Activated CD4-positive, alpha-beta T cell treated with anti-CD3 and anti-CD28 coated beads for 24 hours (primary cell): ENCODE results near the gene TKFC.

Experiments used
- DNase-seq, 2 donors: peaks; one replicate each; pipeline ENCODE4 v3.0.0-alpha.2; 2020; ENCODE audit warnings: low read depth in 2 of 2

The TKFC gene

GRCh38 chr11:61315260-61315659 lies 17.8 kb upstream of the TKFC start:
- DNase-seq, result no peak

- no peak for DNase-seq
Measured at GRCh38 chr11:61325649-61326414, 7.2 kb upstream of the TKFC start.

GRCh38 chr11:61327669-61328071 lies 5.4 kb upstream of the TKFC start:
- no peak for DNase-seq

DNA sequence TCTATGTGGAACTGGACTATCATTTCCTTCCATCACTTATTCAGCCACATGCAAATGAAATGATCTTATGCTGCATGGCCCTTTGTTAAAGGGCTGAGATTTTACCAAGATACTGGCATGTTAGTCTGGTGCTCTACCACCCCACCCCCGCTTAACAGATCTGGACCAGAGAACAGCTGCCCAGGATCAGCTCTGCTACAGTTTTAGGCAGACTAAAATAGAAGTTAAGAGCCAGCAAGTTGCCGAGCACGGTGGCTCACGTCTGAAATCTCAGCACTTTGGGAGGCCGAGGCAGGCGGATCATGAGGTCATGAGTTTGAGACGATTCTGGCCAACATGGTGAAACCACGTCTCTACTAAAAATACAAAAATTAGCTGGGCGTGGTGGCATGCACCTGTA lies 4.7 kb upstream of the TKFC start:
- no peak for DNase-seq

DNA sequence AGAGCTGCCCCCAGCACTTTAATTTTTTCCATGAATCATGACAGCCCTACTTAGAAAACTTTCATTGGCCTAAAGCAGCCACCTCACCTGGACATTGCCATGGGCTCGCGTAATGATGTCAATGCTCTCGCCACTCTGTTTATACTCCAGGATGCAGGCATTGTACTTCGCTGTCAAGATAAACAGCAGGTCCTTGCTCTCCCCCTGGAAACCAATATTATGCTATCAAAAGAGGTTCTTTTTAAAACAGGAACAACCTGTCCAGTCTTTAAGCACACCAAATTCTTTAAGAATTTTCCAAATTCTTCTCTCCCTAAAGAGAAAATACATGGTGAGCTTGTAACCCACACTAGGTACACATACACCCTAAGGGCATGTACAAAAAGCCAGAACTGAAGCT lies 3.2 kb upstream of the TKFC start:
- no peak for DNase-seq

GRCh38 chr11:61331651-61332050 lies 1.4 kb upstream of the TKFC start:
- DNase-seq, result no peak

GRCh38 chr11:61332281-61332796 lies 689 bp upstream of the TKFC start:
- no peak for DNase-seq

DNA sequence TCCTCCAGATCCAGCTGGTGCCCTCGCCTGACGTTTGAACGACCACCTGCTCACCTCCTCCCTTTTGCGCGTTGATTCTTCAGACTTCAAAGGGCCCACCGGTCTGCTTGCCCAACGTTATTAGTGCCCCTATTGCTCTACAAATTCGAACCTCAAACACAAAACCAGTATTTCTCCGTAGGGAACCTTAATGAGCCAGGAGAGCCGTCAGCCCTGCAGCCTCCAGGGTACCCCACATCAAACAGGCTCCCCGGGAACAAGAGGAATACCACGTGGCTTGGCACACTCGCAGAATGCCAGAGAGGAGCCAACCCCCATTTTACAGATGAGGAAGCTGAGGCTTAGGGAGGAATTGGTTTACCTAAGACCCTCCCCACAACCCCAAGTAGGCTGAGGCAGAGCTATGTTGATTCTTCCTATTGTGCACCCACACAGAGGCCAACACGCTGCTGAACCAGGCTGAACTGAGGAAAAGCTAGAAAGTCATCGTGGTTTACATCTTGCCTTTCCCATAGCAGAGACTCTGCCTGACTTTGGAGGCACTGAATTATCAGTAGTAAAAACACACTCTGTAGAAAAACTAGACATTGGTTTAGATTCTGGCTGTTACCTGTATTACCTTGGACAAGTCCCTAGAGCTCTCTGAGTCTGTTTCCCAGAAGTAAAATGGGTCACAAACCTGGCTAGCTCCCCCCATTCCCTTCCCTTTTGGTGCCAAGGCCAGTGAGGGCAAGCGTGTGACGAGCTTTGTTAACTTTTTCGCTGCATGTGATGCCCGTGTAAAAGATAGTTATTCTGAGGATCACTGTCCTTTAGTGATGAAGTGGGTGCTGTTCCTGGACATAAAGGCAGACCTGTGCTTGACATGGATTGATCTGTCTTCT lies 764 bp downstream of the TKFC start:
- DNase-seq, result peak in 1 of 2 donors; percentile 9

- no peak for DNase-seq
Measured at GRCh38 chr11:61334434-61335354, 1.7 kb downstream of the TKFC start.

DNA sequence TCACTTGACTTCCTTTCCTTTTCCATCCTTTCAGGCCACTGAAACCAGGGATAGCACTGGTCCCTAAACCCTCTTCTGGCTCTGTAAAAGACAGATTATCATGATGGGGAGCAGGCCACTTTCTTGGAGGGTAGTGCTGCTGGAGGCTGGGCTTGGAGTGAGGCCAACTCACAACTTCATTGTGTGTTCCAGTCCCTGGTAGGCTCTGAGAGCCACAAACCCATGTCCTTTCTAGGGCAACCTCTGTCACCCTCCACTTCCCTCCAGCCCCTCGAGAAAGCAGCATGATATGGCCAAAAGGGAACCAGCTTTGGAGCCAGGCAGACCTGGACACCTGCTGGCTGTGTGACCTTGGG lies 2.3 kb downstream of the TKFC start:
- no peak for DNase-seq

DNA sequence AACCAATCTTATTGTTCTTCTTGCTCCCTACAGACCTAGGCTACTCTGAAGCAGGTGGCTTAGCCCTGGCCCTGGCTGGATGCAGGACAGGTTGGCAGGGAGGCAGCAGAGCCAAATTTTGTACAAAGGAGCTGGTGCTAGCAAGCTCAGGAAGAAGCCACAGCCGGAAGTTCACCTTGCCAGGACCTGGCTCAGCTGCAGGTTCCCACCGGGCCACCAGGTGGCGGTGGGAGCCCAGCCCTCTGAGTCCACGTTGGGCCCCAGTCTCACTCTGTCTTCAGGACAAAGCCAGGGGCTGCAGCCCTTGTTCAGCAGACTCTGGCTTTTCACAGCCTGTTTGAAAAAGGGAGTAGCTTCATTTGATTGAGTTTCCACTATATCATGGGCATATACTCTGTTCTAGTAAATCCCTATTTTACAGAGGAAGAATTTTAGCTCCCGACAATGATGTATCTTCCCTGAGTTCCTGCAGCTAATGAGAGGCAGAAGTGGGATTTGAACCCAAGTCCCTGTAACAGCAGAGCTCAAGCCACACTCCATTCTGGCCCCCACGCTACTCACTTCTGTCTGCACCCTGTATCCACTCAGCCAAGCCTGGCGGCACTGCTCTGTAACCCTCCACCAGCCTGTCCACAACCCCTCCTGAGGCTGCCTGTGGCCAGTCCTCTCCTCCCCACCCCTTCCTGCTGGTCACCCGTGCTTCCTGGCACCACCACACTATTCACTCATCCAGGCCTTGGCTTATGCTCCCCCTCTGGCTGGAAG lies 3.3 kb downstream of the TKFC start:
- peak; percentile 68 to 70 for DNase-seq

DNA sequence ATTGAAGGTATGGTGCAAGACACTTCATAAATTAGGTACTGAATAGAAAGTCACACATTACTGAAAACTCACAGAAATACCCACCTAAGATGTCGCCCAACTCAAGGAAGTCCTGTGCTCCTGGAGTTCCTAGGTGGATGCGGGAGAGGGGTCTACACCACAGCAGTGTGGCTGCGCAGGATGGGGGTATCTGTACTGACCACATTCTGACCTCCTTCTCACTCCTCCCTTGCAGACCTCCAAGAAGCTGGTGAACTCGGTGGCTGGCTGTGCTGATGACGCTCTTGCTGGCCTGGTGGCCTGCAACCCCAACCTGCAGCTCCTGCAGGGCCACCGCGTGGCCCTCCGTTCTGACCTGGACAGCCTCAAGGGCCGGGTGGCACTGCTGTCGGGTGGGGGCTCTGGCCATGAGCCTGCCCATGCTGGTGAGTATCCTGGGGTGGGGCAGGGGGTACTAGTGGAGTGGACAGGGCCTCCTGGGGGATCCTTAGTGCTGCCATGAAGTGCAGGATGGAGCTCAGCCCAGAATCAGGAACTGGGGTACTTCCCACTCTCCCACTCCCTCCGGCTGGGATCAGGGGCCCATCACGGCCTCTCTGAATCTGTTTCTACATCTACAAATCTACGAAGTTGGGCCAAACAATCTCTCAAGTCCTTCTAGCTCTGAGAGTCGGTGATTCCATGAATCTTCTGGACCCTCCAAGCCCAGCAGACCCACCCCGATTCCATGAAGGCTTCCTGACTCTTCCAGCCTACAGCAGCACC lies 4.9 kb downstream of the TKFC start:
- DNase-seq, result no peak

DNA sequence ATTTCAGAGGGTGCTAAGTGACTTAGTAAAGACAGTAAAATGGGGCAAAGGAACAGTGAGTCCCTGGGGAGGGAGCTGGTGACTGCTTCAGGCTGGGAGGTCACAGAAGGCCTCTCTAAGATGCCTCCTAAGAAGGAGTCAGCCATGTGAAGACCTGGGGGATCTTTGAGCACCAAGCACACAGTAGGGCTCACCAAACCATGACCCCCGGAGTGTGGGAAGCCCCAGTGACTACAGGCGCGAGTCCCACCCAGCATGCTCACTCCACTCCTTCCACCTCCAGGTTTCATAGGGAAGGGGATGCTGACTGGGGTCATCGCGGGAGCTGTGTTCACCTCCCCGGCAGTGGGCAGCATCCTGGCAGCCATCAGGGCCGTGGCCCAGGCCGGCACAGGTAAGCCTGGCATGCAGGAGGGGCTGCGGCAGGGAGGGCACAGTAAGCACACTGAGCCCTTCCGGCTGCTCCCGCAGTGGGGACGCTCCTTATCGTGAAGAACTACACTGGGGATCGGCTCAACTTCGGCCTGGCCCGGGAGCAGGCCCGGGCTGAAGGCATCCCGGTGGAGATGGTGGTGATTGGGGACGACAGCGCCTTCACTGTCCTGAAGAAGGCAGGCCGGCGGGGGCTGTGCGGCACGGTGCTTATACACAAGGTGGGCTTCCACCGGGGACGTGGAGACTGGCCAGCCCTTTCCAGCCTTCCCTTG lies 5.9 kb downstream of the TKFC start:
- no peak for DNase-seq

DNA sequence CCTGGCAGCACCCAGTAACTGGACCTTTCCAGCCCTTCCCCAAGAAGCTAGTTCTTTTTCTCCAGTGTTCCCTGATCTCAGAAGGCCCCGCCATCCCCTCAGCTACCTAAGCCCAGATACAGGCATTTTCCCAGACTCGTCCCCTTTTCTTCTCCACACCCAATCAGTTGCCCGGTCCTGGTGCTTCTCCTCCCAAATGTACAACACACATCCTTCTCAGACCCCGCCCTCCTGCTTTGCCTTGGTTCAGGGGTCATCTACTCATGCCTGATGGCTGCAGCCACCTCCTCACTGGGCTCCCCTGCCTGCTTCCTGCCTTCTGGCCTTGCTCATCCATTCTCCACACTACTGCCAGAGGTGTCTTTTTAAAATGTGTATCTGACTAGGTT lies 6.5 kb downstream of the TKFC start:
- no peak for DNase-seq

DNA sequence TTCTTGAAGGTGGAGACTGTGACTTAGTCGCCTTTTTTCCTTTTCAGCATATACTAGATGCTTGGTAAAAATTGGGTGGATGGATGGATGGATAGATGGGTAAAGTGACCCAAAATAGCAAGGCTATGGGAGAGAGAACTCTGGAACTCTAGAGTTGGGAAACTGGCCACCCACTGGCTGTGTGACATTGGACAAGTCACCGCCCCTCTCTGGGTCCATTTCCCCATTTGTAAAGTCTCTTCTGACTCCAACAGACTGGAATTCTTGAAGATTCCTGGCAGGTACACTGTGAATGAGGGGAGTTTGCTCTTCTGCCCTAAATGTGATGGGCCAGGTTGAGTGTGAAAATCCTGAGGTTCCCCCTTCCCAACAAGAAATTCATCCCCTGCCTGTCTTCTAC lies 8.0 kb downstream of the TKFC start:
- no peak for DNase-seq

- no peak for DNase-seq
Measured at GRCh38 chr11:61341706-61342105, 8.7 kb downstream of the TKFC start.

- DNase-seq, result no peak
Measured at GRCh38 chr11:61342207-61342803, 9.3 kb downstream of the TKFC start.

DNA sequence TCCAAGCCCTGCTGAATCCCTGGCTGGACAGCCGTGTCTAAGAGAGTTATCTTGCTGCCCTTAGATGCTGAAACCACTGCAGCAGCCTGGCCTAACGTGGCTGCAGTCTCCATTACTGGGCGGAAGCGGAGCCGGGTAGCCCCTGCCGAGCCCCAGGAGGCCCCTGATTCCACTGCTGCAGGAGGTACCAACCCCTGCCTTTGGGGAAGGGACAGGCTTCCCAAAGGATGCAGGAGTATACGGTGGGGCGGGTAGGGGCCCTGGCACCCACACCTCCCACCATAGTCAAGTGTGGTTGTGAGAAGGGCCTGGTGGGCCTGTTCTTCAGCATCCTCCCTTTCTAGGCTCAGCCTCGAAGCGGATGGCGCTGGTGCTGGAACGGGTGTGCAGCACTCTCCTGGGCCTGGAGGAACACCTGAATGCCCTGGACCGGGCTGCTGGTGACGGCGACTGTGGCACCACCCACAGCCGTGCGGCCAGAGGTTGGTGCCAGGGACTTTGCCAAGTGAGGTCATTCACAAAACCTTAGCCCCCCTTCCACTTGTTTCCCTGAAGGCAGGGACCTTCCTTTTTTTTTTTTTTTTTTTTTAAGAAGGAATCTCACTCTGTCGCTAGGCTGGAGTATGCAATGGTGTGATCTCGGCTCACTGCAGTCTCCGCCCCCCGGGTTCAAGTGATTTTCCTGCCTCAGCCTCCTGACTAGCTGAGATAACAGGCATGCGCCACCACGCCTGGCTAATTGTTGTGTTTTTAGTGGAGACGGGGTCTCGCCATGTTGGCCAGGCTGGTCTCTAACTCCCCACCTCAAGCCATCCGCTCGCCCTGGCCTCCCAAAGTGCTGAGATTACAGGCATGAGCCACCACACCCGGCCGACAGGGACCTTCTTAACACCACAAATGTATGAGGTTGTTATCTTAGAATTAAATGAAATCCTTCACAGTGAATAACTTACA lies 11.0 kb downstream of the TKFC start:
- DNase-seq, result no peak
